SIG-M5 (cell line): Measurements from ENCODE around the gene ERC1.
"Not testable (repeated sequence)": the region's sequence is repeated elsewhere in the genome, so short reads cannot be mapped to it uniquely, and the experiment has no call there.

Experiments
- DNase-seq: peaks from one replicate; lab custom pipeline; 2025; lab: John Stamatoyannopoulos, UW

The ERC1 gene

GRCh38 chr12:1126091-1126490, 135.1 kb downstream of the ERC1 start:
- no peak for DNase-seq

GRCh38 chr12:1127021-1127420, 136.0 kb downstream of the ERC1 start:
- no peak for DNase-seq

- no peak for DNase-seq
Measured at GRCh38 chr12:1130164-1130563, 139.1 kb downstream of the ERC1 start.

DNA sequence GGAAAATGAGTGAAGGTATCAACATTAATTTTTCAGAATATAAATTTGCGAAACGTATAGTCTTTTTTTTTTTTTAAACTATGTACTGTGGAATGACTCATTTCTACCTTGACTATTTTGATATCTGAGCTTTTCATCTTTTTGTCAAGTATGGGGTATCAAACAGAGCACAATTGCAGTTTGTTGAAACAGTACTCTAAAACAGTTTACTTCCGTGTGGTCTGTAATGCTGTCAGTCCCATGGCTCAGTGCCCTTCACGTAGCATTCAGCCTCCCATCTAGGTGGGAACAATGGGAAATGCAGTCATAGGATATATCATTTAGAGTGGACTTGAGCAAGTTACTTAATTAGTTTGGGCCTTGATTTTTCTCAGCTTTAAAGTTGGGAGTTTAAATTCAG, 139.5 kb downstream of the ERC1 start:
- no peak for DNase-seq

DNA sequence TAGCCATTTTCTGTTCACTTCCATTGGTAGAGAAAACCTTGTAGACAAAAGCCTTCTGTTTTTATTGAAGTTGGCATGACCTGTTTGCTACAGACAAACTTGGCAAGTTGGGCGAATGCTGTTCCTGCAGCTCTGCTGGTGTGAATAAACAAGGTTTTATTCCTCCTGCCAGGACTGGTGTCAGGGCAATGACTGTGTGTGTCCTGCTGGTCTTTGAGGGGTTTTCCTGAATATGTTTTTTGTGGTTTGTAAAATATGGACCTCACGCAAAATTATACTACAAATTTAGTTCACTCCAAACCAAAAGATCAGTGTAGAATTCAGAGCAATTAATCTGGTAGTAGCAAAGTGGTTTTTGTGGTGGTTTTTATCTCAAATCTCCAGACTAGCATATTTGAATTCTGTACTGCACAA, 140.8 kb downstream of the ERC1 start:
- DNase-seq: no peak

DNA sequence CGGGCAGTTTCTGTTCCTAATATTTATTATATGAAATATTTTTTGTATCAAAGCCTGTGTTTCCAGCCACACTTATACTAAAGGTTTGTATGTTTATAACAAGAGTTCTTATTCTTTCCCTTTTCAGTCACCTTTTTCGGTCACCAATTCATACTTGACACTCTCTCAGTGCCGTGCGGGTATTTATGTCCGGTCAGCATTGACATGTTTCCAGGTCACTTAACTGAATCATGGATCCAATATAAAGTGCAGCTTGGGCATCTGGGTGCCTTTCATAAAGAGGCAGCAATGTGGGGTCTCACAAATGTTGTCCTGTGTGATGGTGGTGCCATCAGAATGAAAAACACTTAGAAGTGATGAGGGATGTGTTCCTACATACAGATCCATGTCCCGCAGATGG, 141.3 kb downstream of the ERC1 start:
- DNase-seq: no peak

DNA sequence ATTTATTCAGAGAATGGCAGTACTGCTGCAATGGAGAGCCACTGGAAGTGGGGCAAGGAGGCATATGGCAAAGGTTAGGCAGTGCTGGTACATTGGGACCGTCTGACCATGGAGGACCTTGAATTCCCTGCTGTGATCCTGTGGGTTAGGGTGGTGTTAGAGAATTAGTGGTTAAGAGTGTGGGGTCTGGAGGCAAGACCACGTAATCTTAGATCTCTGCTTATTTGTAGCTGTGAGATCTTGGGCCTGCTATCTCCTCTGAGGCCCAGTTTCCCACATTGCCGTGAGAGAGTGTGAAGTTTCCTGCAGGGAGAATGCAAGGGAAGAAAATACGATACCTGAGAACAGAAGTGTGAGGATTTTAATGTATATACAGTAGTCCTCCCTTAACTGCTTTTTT, 147.7 kb downstream of the ERC1 start:
- DNase-seq: no peak

- not testable (repeated sequence) for DNase-seq
Measured at GRCh38 chr12:1146758-1147157, 155.7 kb downstream of the ERC1 start.

- DNase-seq: no peak
Measured at GRCh38 chr12:1147821-1148220, 156.8 kb downstream of the ERC1 start.

GRCh38 chr12:1157046-1157445, 166.0 kb downstream of the ERC1 start:
- DNase-seq: no peak

DNA sequence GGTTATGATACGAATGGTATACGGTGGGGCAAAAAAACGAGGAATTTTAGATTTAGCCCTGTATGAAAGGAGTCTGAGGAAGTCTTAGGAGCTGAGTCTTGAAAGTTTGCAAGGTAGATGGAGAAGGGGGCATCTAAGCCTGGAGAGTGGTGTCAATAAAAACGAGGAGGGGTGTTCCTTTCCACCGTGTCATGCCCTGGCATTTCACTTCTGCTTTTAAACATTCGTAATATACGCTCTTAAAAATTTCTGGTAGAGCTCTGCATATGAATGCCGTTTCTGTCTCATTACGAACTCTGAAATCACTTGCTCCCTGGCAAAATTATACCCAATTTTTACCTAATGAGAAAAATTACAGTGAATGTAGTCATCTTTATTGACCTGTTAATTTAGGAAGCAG, 170.2 kb downstream of the ERC1 start:
- DNase-seq: no peak

- DNase-seq: no peak
Measured at GRCh38 chr12:1162081-1162760, 171.2 kb downstream of the ERC1 start.

- DNase-seq: no peak
Measured at GRCh38 chr12:1167784-1168183, 176.8 kb downstream of the ERC1 start.

DNA sequence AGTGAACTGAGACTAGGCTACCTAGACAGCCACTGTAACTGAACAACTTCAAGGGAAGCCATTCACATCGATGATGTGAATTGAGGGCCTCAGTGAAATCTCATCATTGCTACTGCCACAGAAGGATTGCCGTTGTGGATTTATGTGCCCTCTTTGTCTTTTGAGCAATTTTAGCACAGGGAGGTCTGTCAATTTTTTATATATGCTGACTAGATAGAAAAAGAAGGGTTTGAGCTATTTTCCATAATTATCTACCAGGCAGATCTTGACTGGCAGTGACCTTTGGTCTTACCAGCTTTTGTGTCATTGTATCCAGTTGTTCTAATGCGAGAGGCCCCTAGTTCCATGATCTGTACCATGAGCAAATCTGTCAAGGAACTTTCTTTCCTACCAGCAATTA, 179.4 kb downstream of the ERC1 start:
- no peak for DNase-seq

- DNase-seq: no peak
Measured at GRCh38 chr12:1171657-1172408, 180.8 kb downstream of the ERC1 start.

DNA sequence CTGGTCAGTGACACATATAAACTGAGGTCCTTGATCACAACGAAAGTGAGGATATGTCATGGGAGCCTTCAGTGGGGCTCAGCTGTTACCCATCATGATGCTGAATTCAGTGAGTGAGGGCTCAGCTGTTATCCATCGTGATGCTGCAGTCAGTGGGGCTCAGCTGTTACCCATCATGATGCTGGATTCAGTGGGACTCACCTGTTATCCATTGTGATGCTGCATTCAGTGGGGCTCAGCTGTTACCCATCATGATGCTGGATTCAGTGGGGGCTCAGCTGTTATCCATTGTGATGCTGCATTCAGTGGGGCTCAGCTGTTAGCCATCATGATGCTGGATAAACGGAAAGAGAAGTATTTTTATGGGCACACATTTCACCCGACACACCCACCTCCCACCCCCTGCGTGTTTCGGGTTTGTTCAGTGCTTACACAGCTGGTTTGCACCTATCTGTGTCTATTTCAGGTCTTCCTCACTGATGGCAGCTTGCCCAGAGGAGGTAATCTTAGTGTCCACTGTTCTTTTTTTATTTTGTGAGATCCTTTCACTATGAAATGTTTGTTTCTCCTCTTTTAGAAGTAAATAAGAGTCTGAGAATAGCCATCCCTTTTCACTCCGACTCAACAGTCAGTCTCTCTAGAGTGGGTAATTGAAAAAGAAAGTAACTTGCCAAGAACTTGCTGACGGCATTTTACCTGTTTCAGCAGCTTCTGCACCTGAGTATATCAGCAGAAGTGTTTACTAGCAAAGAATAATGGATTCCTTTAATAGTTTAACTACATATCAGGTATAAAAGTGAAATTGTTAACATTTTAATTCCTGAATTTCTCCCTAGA, 183.0 kb downstream of the ERC1 start:
- DNase-seq: no peak

DNA sequence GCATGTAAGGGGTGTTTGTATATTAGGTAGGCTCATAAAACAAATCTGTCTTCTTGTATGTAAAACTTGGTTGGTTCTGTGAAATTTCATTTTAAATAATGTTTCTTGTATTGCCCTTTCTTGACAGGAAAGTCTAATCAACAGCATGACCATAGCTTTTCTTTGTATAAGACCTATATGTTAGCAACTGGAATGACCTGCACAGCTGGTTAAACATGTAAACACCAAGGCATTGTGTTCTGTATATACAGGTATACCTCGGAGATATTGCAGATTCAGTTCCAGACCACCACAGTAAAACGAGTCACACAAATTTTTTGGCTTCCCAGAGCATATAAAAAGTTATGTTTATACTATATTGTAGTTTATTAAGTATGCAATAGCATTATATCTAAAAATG, 183.6 kb downstream of the ERC1 start:
- no peak for DNase-seq

- DNase-seq: no peak
Measured at GRCh38 chr12:1176191-1176590, 185.2 kb downstream of the ERC1 start.

DNA sequence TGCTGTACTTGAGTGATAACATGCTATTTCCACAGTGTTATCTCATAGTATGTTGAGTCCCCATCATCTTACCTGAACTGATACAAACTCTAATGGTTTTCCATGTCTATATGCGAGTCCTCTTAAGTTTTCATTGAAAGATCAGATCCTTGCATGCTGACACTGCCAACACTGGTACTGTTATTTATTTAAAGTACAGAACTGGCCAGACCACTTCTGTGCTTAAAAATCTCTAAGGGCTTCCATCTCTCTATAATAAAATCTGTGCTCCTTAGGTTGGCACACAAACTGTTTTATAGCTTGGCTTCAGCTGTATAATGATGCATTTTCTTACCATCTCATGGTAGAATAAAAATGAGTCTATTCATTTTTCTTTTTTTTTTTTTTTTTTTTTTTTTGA, 188.1 kb downstream of the ERC1 start:
- DNase-seq: no peak

DNA sequence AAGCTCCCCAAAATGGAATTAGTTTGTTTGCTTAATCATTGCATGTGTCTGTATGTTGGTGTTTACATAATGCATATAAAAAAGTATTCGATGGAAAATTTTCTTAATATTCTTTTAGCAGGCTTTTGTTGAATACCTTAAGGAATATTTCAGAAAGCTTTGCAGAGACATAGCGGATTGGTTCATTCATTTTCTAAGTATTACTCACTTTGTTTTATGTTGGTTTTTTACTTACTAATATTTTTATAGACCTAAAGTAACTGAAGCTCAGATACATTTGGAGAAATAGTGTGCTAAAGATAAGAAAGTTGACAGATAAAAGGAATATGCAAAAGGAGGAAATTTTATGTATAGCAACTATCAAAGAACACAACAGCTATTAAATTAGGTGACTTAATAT, 191.0 kb downstream of the ERC1 start:
- no peak for DNase-seq

DNA sequence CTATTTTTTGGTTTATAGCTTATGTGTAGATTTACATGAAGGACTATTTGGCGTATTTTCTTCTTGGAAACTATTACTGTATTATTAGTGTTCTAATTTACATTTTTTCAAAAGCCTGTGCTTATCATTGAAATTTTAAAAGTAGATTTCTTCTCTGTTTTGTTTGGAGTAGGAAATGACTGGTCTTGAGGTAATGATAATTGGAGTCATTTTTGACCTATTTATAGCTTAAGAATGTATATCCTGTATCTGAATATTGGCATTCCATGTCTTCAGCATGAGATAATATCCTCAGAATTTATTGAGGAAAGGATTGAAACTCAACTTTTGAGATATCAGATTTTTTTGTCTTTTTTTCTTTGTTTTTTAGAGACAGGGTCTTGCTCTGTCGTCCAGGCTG, 193.4 kb downstream of the ERC1 start:
- no peak for DNase-seq

DNA sequence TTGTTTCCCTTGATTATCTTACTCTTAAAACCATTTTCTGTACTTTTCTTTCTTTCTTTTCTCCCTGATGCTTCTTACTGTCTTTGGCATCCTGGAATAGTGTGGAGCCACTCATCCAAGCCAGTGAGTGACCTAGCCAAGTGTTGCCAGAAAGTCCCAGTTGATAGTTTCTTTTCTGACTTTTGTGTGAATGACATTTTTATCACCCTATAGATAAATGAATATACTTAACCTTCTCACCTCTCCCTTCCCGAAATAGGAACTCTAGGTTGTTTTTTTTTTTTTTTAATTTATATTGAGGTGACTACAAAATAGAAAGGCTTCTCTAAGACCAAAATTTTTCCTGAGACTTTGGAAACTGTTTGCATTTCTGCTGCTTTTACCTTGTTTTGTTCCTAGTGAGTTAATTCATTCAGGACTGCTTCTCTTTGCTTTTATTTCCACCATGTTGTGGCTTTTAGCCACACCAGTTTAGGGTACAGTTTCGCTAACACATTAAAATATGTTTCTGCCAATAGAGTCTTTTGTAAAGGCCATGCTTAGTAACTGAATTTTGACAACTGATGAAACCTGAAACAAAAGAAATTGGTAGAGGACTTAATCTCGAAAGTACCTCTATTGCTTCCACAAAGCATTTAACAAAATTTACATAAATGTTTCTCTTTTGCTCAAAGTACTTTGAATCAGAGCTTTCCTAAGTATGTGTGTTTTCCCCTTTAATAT, 194.6 kb downstream of the ERC1 start:
- no peak for DNase-seq
